ENCODE measurements around the gene SLC6A19.

SLC6A19 gene

DNA sequence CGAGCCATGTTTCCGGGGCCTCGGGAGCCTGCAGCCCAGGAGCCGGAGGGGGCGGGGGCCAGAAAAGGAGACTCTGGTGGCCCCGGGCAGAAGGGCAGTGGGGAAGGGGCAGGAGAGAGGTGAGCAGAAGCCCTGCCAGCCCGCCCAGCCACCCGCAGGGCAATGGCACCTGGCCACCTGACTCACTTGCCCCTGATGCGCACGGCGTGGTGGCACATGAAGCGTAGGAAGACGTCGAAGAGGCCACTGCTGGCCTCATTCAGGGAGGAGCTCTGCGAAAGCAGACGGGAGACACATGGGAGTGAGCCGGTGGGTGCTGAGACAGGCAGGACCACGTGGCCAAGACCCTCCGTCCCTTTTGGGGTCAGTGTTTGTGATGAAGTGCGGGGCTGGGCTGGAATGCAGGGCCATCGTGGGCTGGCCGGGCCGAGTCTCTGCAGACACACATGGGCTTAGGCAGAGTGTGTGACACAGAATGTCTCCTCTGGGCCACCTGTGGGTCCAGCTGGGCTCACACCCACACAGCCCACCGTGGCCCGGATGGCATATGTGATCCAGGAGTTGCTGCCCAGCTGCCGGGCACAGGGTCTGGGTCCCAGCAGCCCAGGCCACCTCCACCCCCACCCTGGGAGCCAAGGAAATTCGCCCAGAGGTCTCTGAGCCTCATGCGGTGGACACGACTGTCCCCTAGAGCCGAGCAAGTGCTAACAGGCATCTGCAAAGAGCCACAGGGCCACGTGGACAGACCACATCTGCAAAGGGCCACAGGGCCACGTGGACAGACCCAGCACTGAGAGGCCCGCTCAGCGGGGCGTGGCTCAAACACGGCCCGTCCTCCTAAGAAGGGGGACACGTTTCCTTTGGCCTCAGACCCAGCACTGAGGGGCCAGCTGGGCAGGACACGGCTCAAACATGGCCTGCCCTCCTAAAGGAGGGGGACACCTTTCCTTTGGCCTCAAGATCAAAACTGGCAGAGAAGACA is 69.8 kb downstream of the SLC6A19 start:
- DNase-seq, result no peak

DNA sequence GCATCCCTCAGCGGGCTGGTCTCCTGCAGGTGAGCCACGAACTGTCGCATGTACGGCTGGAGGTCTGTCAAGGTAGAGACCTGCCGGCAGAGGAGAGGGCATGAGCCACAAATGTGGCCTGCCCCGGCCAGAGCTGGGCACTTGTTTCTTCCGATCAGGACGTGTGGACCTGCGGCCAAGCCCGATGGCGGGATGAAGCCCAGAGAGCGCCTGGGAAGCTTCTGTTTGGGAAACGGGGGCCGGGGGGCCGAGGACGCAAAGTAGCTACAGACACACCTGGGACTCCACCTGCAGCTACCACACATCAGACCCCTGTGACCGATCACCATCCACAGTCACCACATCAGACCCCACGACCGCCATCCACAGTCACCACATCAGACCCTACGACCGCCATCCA is 70.8 kb downstream of the SLC6A19 start:
- no peak for DNase-seq

DNA sequence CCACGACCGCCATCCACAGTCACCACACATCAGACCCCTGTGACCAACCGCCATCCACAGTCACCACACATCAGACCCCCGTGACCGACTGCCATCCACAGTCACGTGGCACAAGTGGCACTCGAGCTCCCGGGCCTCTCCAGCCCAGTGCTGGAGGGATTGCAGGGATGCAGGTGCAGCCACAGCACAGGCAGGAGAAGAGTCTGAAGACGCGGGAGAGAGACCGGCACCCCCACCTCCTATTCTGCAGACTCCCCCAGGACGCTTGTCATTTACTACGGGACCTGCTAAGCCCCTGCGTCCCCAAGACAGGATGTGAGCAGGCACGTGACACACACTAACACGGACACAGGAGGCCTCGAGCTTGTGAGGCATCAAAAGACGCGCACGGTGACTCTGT is 72.3 kb downstream of the SLC6A19 start:
- no peak for DNase-seq

DNA sequence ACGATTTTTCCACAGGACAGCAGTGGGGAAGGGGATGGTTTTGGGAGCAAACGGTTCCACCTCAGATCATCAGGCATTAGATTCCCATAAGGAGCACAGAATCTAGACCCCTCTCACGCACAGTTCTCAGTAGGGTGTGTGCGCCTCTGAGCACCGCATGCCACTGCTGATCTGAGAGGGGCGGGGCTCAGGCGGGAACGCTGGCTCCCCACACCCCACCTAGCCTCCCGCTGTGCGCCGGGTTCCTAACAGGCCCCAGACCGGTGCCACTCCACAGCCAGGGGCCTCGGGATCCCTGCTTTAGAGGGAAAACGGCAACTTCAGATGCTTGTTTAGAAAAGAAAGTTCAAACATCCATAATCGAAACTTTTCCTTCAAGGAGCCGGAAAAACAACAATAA is 73.1 kb downstream of the SLC6A19 start:
- no peak for DNase-seq

All from midbrain (tissue), 1 donor.